H1 (cell line): ENCODE results near the gene GOLGA2. TPM values are rescaled to one million over a fixed set of nuclear protein-coding genes. Genes with fewer than 3 reads are reported as not detected.

Source experiments
- CTCF ChIA-PET: fragments of 300-600 bp; sonication (Branson Sonifier 250); formaldehyde crosslinking; loops from one replicate; lab custom pipeline; 2021; ENCODE audit not compliant: partially characterized antibody; lab: Charles Lee
- POLR2A ChIA-PET: fragments of 300-600 bp; sonication (Branson Sonifier 250); formaldehyde crosslinking; loops from one replicate; lab custom pipeline; 2021; ENCODE audit warnings: inconsistent platforms; ENCODE audit not compliant: partially characterized antibody; lab: Charles Lee
- DNase-seq, 2 experiments: peaks; one replicate each; pipeline versions ENCODE4 v3.0.0 to v3.0.0-alpha.2; 2010 to 2022; ENCODE audit warnings: low spot score in 2 of 2, low read depth in 1 of 2, mixed read lengths in 1 of 2
- FAIRE-seq: peaks from 2 replicates; lab custom pipeline; 2011; peaks lifted over from hg19 to GRCh38; lab: Jason Lieb, UNC
- H2AFZ ChIP-seq: 2 replicates; pipeline ENCODE4 v1.8.1; 2012; ENCODE audit warnings: low read length, inconsistent platforms
- H2AK5ac ChIP-seq: 2 replicates; pipeline ENCODE4 v1.6.1; 2013; ENCODE audit warnings: low read depth, low read length
- H2BK120ac ChIP-seq: replicated peaks from 2 replicates; pipeline ENCODE3; 2013; ENCODE audit warnings: low read depth, low read length, inconsistent platforms
- H2BK12ac ChIP-seq: 2 replicates; pipeline ENCODE4 v1.6.1; 2013; ENCODE audit warnings: low read depth, low read length
- H2BK15ac ChIP-seq: 2 replicates; pipeline ENCODE4 v1.6.1; 2013; ENCODE audit warnings: low read length
- H2BK20ac ChIP-seq: 2 replicates; pipeline ENCODE4 v1.6.1; 2013; ENCODE audit warnings: low read length
- H2BK5ac ChIP-seq: 2 replicates; pipeline ENCODE4 v1.6.1; 2013; ENCODE audit warnings: low read depth, low read length
- H3K14ac ChIP-seq: 2 replicates; pipeline ENCODE4 v1.6.1; 2013; ENCODE audit warnings: inconsistent platforms; ENCODE audit not compliant: insufficient read length
- H3K18ac ChIP-seq: 2 replicates; pipeline ENCODE4 v1.6.1; 2013; ENCODE audit warnings: low read length; ENCODE audit errors: extremely low read depth
- H3K23ac ChIP-seq: 2 replicates; pipeline ENCODE4 v1.6.1; 2013; ENCODE audit warnings: inconsistent platforms; ENCODE audit not compliant: insufficient read length
- H3K23me2 ChIP-seq: 2 replicates; pipeline ENCODE4 v1.6.1; 2013; ENCODE audit warnings: low read depth, low read length
- H3K27ac ChIP-seq: 2 replicates; pipeline ENCODE4 v1.6.1; 2011; ENCODE audit warnings: low read depth, low read length, inconsistent platforms
- H3K27me3 ChIP-seq, 4 experiments: replicated peaks in 1 of 4; 1 replicate in 1 of 4; 2 replicates in 3 of 4; pipeline versions ENCODE4 v1.6.1 to v1.8.1; 2011 to 2013; ENCODE audit warnings: low read length in 3 of 4, mild to moderate bottlenecking in 3 of 4, inconsistent platforms in 2 of 4, mixed read lengths in 2 of 4, moderate library complexity in 1 of 4; ENCODE audit not compliant: control insufficient read depth in 3 of 4, insufficient read depth in 3 of 4; ENCODE audit errors: extremely low read depth in 1 of 4
- H3K36me3 ChIP-seq, 4 experiments: 2 replicates each; pipeline versions ENCODE4 v1.6.1 to v1.8.1; 2011 to 2013; ENCODE audit warnings: mild to moderate bottlenecking in 4 of 4, low read length in 3 of 4, moderate library complexity in 2 of 4, control low read depth in 1 of 4, inconsistent platforms in 1 of 4; ENCODE audit not compliant: insufficient read depth in 4 of 4, control insufficient read depth in 2 of 4
- H3K4ac ChIP-seq: replicated peaks from 2 replicates; pipeline ENCODE3; 2013; ENCODE audit warnings: low read length, low read depth, mixed read lengths, inconsistent platforms; ENCODE audit not compliant: insufficient read length
- H3K4me1 ChIP-seq, 4 experiments: replicated peaks in 1 of 4; 1 replicate in 1 of 4; 2 replicates in 3 of 4; pipeline versions ENCODE4 v1.6.1 to v1.8.1; 2011 to 2013; ENCODE audit warnings: low read length in 3 of 4, inconsistent platforms in 2 of 4, mixed read lengths in 1 of 4; ENCODE audit not compliant: insufficient read depth in 4 of 4, control insufficient read depth in 3 of 4
- H3K4me2 ChIP-seq, 2 experiments: 2 replicates each; pipeline versions ENCODE4 v1.6.1 to v1.8.1; 2011 to 2013; ENCODE audit warnings: low read depth in 2 of 2, low read length in 2 of 2, control low read depth in 1 of 2, inconsistent platforms in 1 of 2, mild to moderate bottlenecking in 1 of 2; ENCODE audit not compliant: insufficient read depth in 1 of 2
- H3K4me3 ChIP-seq, 4 experiments: fragments of 200-600, 300-600 bp in 1 of 4; sonication (generic), shearing (Covaris generic), sonication (Bioruptor Twin) in 1 of 4; 2 replicates each; pipeline versions ENCODE4 v1.5.1 to v1.8.1; 2011 to 2016; ENCODE audit warnings: low read length in 4 of 4, low read depth in 3 of 4, control low read depth in 2 of 4, inconsistent platforms in 2 of 4, mild to moderate bottlenecking in 2 of 4, mixed read lengths in 1 of 4, moderate library complexity in 1 of 4; ENCODE audit not compliant: insufficient read depth in 2 of 4; ENCODE audit errors: extremely low read depth in 1 of 4
- H3K56ac ChIP-seq: replicated peaks from 2 replicates; pipeline ENCODE3; 2013; ENCODE audit warnings: low read depth, mild to moderate bottlenecking, mixed read lengths, low read length, inconsistent platforms; ENCODE audit not compliant: insufficient read length
- H3K79me1 ChIP-seq: 2 replicates; pipeline ENCODE4 v1.6.1; 2013; ENCODE audit warnings: low read depth, low read length, control low read depth
- H3K79me2 ChIP-seq, 2 experiments: 2 replicates each; pipeline versions ENCODE4 v1.6.1 to v1.8.1; 2012 to 2013; ENCODE audit warnings: low read length in 2 of 2, mild to moderate bottlenecking in 2 of 2, inconsistent platforms in 1 of 2; ENCODE audit not compliant: insufficient read depth in 2 of 2, control insufficient read depth in 1 of 2
- H3K9ac ChIP-seq, 4 experiments: replicated peaks in 1 of 4; 1 replicate in 1 of 4; 2 replicates in 3 of 4; pipeline versions ENCODE4 v1.6.1 to v1.8.1; 2011 to 2013; ENCODE audit warnings: low read depth in 3 of 4, low read length in 3 of 4, control low read depth in 2 of 4, mild to moderate bottlenecking in 2 of 4, moderate library complexity in 2 of 4, inconsistent platforms in 1 of 4; ENCODE audit errors: extremely low read depth in 1 of 4
- H3K9me3 ChIP-seq, 2 experiments: 2 replicates each; pipeline versions ENCODE4 v1.6.1 to v1.8.1; 2012 to 2013; ENCODE audit warnings: mild to moderate bottlenecking in 2 of 2, moderate library complexity in 2 of 2, control low read depth in 1 of 2, inconsistent platforms in 1 of 2, low read depth in 1 of 2, low read length in 1 of 2, mixed read lengths in 1 of 2; ENCODE audit not compliant: insufficient read depth in 2 of 2
- H4K20me1 ChIP-seq, 2 experiments: replicated peaks in 1 of 2; 2 replicates each; pipeline versions ENCODE3 to v1.8.1; 2011 to 2013; ENCODE audit warnings: inconsistent platforms in 2 of 2, low read length in 2 of 2, mild to moderate bottlenecking in 1 of 2; ENCODE audit not compliant: insufficient read depth in 2 of 2, control insufficient read depth in 1 of 2
- H4K5ac ChIP-seq: 2 replicates; pipeline ENCODE4 v1.6.1; 2013; ENCODE audit warnings: low read length, low read depth, mixed read lengths, inconsistent platforms; ENCODE audit not compliant: insufficient read length
- H4K8ac ChIP-seq: 2 replicates; pipeline ENCODE4 v1.8.0; 2013; ENCODE audit warnings: mild to moderate bottlenecking, moderate library complexity, low read length, inconsistent platforms; ENCODE audit not compliant: insufficient read depth; ENCODE audit errors: extremely low read depth
- H4K91ac ChIP-seq: replicated peaks from 2 replicates; pipeline ENCODE3; 2013; ENCODE audit warnings: low read length, mixed read lengths, inconsistent platforms; ENCODE audit not compliant: insufficient read length
- CBX8 ChIP-seq: fragments of 300-800, 300-1000 bp; sonication (generic); IDR thresholded peaks from 2 replicates; pipeline ENCODE4 v1.7.1; 2016; ENCODE audit warnings: low read depth, low read length, borderline replicate concordance
- CHD1 ChIP-seq: IDR thresholded peaks from 2 replicates; pipeline ENCODE4 v1.6.1; 2012; ENCODE audit warnings: low read depth, low read length, improper control_type of control experiment
- EGR1 ChIP-seq: IDR thresholded peaks from 2 replicates; pipeline ENCODE4 v1.6.1; 2011; ENCODE audit warnings: low read depth, low read length, borderline replicate concordance
- GABPA ChIP-seq: IDR thresholded peaks from 2 replicates; pipeline ENCODE4 v1.6.1; 2011; ENCODE audit warnings: mild to moderate bottlenecking, low read length, moderate library complexity, borderline replicate concordance; ENCODE audit not compliant: insufficient read depth
- SAP30 ChIP-seq: fragments of 300-600 bp; sonication (generic); IDR thresholded peaks from 2 replicates; pipeline ENCODE4 v1.7.1; 2012; ENCODE audit warnings: low read length, moderate library complexity, mild to moderate bottlenecking, inconsistent platforms; ENCODE audit not compliant: insufficient read depth, insufficient replicate concordance
- TBP ChIP-seq: IDR thresholded peaks from 2 replicates; pipeline ENCODE4 v1.6.1; 2011; ENCODE audit warnings: low read depth, low read length, improper control_type of control experiment
- WGBS, 2 experiments: shearing (Covaris generic) in 1 of 2; methylation state at CpG; one replicate each; pipeline versions ENCODE4 v1.1.6 to v1.1.7; 2013 to 2015; ENCODE audit warnings: low lambda C conversion rate in 2 of 2, mixed read lengths in 2 of 2, inconsistent platforms in 1 of 2, low coverage in 1 of 2, missing lambda C conversion rate in 1 of 2; ENCODE audit not compliant: insufficient replicate concordance in 2 of 2, insufficient coverage in 1 of 2, insufficient read length in 1 of 2; ENCODE audit errors: extremely low coverage in 1 of 2, missing lambda C conversion rate in 1 of 2; 5-methylcytosine and 5-hydroxymethylcytosine counted together
- polyA plus RNA-seq, 7 experiments: library from polyadenylated mRNA; depleted of rRNA in 3 of 7; stranded (reverse) in 5 of 7; unstranded in 2 of 7; fragments of >200 nt in 5 of 7; fragments of 200-250 nt in 2 of 7; gene quantifications; 1 replicate in 5 of 7; 2 replicates in 1 of 7; 4 replicates in 1 of 7; pipeline versions ENCODE4 v1.2.1 to v1.2.3, GENCODE V29; 2011 to 2013; ENCODE audit warnings: missing spikeins in 2 of 7, mixed read lengths in 2 of 7
- total RNA-seq: library from RNA; stranded (reverse); fragmentation: NEBNext Ultra II Directional; extraction: Animal tissue kit (Norgen Biotek cat#: 25700); gene quantifications from 2 replicates; pipeline ENCODE4 v1.2.1, GENCODE V29; 2021

GOLGA2 gene
- total and polyA plus RNA-seq, 2 of the 8 experiments (the other 6 are each of a cell fraction or from before 2014, with no cell fraction given): 13.1 to 43.6 TPM

GRCh38 chr9:128211981-128212281 is 63.9 kb downstream of the GOLGA2 start:
- Histone ChIP-seq H3K23ac (no peak overlapping the region), H2BK20ac (no peak overlapping the region), H2AFZ (no peak overlapping the region), H3K79me2 (no peaks in the 10 kb centered on the region; a peak in 1 of 4 replicates), H3K27ac (no peak overlapping the region), H2BK12ac (no peak overlapping the region), H3K9ac (no peak overlapping the region), H3K9me3 (no peaks in the 10 kb centered on the region), H4K8ac (no peak overlapping the region), H3K4me2 (no peak overlapping the region), H3K4me3 (no peak overlapping the region), H3K79me1 (no peaks in the 10 kb centered on the region; the same call in none of the 2 replicates), H3K18ac (no peak overlapping the region), H2BK120ac (no peak overlapping the region), H4K5ac (no peak overlapping the region), H4K20me1 (peaks cover 1 to 10% of the 10 kb centered on the region in 2 experiments), H3K4ac (no peak overlapping the region), H3K23me2 (no peaks in the 10 kb centered on the region), H3K27me3 (no peaks in the 10 kb centered on the region), H3K14ac (no peak overlapping the region), H3K56ac (no peak overlapping the region), H2AK5ac (no peak overlapping the region), H2BK15ac (no peak overlapping the region), H4K91ac (no peak overlapping the region), H3K36me3 (no peaks in the 10 kb centered on the region), H2BK5ac (no peak overlapping the region), H3K4me1 (peaks cover 0 to 8% (median 0%) of the 10 kb centered on the region in 4 experiments; a peak in 2 of 7 replicates)
- ChIA-PET CTCF (interaction anchor here (0.9 to 1.9 kb wide), 2 partner anchors 11 to 42 kb away, joined by 3 to 5 read pairs; no protein-coding TSS in a partner anchor), POLR2A (interaction anchor here (0.6 to 1.4 kb wide), 3 partner anchors 11 to 21 kb away, joined by 3 to 4 read pairs (median 3); no protein-coding TSS in a partner anchor)
- DNase-seq (no peak), FAIRE-seq (no peak)
- TF ChIP-seq CHD1 (no peak), TBP (no peak), EGR1 (no peak), SAP30 (no peak), CBX8 (no peak), GABPA (no peak)
- WGBS, 2 experiments: 100% methylated on average over 2 of the region's 2 CpGs; no CpG with 5 or more reads in 1 of the 2 experiments
